GM19468 (cell line): ENCODE data around the gene CCDC144A.
"Not testable (repeated sequence)": the region's sequence is repeated elsewhere in the genome, so short reads cannot be mapped to it uniquely, and the experiment has no call there.

Experiments
- ATAC-seq: cut with Tn5 transposase; IDR thresholded peaks from one replicate; pipeline ENCODE4 v1.9.1; 2021; ENCODE audit warnings: mild to moderate bottlenecking, moderate library complexity, moderate number of reproducible peaks; ENCODE audit not compliant: unreplicated experiment; ENCODE audit errors: extremely low read depth

The CCDC144A gene

DNA sequence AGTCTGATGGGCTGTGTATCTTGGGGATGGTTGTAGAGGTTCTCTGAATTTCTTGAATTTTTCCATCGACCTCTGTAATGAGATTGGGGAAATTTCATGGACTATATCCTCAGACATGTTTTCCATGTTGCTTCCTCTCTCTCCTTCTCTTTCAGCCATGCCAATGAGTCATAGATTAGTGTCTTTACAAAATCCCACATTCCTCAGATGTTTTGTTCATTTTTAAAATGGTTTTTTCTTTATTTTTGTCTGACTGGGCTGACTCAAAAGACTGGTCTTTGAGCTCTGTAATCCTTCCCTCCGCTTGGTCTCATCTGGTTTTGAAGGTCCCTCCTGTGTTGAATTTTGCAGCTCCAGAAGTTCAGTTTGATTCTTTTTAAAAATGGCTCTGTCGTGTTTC, 60.5 kb downstream of the CCDC144A start:
- not testable (repeated sequence) for ATAC-seq

DNA sequence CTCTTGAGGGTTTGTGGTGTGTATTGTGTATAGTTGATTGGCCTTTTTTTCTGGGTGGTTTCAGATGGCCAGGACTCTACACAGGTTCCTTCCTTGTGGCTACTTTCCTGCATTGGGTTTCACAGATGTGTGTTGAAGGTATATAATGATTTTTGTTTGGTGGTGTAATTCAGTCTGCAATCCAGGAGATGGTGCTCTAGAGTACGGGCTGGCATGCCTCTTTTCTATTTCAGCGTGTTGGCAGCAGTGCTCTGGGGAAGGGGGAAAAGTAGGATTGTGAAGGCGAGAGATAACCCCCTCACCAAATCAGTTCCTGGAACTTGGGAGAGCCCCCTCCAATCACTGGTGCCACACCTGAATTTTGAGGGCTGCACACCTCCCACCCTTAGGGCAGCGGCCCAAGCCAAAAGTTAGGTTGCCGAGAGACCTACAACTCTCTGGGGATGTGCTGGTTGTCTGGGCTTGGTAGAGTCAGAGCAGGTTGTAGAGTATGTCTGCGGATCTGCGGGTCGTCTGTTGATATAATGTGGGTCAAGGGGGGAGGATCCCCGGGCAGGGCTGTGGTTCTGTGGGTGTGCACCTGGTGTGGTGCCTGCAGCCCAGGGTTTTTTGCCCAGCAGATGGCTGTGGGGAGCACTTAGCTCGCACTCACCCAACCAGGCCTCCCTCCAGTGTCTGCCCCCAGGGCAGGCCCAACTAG, 61.3 kb downstream of the CCDC144A start:
- ATAC-seq = not testable (repeated sequence)

DNA sequence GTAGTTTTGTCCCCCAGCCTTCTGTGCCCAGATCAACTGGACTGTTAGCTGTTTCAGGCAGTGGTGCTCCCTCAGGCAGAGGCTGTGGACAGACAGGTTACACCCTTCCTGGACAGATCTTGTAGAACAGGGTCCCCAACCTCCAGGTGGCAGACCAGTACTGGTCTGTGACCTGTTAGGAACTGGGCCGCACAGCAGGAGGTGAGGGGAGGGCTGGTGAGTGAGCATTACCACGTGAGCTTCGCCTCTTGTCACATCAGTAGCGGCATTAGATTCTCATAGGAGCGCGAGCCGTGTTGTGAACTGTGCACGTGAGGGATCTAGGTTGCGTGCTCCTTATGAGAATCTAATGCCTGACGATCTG, 61.9 kb downstream of the CCDC144A start:
- not testable (repeated sequence) for ATAC-seq

DNA sequence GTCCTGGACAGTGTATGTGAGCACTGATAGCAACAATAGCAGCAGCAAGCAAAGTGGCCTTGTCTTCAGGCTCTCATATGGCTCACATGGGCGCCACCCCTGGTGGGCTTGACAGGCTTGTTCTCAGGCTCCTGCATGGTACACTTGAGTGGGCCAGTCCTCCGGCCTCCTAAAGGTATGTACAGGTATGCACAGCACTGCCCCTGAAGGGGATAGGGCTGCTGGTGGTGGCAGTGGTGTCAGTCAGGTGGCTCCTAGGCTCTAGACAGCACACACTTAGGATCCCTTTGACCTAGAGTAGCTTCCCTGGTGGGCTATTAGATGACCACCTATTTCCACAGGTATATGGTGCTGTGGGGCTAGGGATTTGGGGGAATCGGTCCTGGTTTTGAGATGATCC, 67.5 kb downstream of the CCDC144A start:
- ATAC-seq = not testable (repeated sequence)

DNA sequence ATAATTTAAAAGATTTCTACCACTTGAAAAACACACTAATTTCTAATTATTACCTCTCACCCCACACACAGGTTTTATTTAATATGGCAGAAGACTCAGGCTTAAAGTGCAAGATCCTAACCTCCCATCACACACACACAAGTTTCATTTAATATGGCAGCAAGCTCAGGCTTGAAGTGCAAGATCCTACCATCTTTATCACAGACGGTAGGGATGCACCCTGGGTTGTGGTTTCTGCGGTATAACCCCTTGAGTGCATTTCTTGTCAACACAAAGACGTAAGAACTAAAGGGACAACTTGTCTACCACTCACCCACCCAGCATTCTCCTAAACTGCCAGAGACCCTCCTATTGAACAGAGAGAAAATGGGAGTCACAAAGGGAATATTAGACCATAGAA, 68.1 kb downstream of the CCDC144A start:
- not testable (repeated sequence) for ATAC-seq

DNA sequence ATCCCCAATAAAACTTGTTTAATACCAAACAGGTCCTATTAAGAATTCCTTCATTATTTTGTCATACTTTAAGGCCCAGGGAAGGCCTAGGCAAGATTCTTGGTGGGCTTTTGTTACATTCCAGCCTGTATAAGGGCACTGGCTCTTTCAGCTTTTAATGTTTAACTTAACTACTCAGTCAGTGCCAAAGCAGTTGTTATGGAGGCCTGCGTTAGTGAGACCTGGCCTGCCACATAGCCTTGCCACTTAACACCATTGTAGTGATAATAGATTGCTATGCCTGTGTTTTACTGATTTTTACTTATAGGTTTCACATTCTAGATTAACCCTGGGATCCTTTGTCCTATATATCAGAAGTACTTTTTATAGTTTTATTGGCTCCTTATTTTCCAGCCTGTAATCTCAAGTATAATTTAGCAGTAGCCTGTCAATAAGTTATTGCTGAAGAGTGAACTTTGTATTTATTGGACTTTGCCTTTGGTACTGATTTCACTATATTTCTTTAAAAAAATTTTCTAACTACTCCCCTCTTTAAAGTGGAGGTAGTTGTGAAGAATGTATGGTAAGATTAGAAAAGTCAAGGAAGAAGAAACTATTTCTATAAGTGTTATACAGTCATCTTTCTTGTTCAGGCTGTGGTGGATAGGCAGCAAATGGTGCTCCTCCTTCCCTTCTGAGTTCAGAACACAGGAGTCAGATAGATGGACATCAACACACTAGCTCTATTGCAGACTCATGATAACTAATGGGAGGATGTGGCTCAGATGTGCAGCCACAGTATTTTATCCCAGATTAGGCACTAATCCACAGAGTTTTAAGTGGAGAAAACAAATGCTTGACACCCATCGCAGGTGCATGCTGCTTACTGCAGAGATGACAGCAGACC, 78.5 kb downstream of the CCDC144A start:
- not testable (repeated sequence) for ATAC-seq

DNA sequence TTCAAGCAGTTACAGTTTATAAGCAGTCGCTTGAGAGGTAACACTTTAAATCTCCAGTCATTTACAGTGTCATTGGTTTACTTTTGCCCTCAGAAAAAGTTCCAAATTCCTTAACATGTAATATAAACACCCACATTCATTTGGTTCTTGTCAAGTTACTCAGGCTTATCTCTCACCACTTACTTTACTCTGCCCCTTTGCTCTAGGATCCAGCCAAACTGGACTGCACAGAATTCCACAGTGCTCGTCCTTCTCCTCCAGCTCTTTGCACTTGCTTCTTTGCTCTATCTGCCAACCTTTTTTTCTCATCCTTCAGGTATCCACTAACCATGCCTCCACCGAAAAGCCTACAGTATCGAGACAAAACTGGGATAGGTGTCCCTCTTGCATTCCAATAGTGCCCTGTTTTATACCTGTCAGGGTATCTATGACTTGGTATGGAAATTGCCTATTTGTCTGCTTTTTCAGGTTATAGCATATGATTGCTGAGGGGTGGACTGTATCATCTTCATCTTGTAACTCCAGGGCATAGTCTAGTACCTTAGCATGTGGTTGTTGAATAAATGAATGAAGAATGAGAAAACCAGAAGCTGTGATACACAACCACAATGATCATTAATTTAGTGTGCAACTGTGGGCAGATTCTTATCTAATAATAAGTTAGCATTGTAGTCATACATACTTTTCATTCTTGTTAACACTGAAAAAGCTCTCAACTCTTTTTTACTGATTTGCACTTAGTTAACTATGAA, 82.5 kb downstream of the CCDC144A start:
- ATAC-seq = not testable (repeated sequence)

DNA sequence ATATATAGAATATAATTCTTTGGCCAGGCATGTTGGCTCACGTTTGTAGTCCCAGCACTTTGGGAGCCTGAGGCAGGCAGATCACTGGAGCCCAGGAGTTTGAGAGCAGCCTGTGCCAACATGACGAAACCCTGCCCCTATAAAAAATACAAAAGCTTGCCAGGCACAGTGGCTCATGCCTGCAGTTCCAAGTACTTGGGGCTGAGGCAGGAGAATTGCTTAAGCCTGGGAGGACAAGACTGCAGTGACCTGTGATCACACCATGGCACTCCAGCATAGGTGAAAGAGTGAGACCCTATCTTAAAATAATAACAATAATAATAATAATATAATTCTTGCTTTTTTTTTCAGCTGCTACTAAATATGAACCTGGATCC, 83.1 kb downstream of the CCDC144A start:
- not testable (repeated sequence) for ATAC-seq

DNA sequence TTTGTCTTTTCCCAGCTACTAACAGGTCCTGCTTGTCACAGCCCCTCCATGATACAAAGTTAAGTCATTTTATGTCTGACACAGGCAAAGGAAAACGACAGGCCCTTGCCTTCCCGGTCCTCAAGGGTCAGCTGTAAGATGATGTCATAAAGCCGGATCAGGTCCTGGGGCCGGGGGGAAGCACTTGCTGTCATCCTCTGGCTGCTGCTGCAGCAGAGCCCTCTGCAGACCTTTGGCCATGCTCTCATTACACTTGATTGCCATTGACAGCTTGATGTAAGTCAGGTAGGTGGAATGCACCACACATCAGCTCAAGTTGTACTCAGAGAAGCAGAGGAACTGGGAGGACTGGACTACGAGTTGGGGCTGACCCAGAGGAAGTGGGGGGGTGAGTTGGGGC, 97.8 kb downstream of the CCDC144A start:
- ATAC-seq = not testable (repeated sequence)

DNA sequence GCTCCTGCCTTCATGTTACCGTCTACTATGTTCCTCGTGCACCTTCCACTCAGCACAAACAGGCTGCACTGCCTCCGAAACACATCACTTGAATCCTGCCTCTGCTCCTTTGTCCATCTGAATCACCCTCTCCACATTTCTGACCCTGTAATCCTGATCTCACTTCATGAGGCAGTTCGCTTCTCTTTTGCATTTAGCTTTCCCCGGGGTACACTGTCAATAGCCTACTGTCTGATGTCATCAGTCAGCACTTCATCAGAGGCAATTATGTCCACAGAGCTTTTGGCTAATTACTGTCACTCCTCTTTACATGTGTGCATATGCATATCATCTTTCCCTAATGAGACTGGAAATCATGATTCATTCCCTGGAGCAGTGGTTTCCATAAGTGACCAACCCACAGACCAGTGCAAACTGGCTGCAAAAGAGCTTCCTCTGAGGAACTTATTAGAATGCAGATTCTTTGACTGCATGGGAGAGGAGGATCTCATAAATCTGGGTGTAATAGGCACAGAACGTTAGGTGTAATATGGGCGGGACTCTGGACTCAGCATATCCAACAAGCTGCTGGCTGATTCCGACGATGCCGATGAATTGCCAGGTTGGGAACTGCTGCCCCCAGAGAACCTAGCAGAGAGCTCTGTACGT, 99.0 kb downstream of the CCDC144A start:
- ATAC-seq = not testable (repeated sequence)

DNA sequence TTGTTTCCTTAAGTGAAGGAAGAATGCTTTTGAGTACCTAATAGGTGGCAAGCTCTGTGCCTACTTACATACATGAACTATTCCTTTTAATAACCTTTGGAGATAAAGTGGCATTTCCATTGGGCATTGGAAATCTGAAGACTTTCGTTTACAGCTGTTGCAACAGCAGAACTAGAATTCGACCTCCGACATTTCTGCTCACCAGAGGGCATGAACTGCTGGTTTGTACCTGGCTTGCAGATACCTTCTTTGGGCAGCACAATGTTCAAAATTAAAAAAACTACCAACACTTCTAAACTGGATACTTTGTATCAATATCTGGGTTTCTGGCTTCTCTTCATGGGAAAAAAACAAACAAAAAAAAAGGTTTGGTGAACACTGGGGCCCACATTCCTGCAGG, 99.6 kb downstream of the CCDC144A start:
- not testable (repeated sequence) for ATAC-seq

DNA sequence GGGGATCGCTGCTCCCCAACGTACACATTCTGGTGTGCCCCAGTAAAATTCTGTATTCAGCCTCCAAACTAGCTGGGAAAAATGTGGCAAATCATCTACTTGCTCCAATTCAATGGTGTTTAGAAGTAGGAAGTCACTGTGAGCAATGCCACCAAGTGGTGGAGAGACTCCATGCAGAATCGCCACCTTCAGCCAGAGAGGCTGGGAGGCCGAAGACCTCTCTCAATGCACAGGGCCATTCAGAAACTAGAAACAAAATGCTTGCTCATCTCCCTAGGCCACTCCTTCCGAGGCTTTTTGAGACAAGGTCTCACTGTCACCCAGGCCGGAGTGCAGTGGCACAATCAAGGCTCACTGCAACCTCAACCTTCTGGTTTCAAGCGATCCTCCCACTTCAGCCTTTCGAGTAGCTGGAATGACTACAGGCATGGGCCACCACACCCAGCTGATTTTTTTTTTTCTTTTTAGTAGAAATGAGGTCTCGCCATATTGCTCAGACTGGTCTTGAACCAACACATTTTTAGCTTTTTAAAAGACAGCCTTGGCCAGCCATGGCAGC, 100.4 kb downstream of the CCDC144A start:
- ATAC-seq = not testable (repeated sequence)

DNA sequence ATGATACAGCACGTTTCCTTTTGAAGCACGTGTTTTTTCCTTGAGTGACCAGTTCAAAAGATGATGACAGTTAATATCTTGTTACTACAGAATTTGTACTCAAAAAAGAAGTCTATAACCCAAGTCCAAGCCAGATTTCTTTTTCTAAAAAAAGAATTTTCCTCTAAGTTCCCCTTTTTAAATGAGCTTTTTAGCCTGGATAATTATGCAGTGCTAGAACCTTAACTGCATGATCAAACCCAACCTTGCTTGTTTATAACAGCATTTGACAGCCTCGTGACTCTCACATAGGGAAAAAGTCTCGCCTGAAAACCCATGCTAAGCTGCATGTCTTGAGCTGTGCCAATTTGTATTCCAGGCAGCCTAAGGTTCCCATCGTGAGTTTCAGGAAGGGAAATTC, 104.2 kb downstream of the CCDC144A start:
- ATAC-seq = not testable (repeated sequence)

DNA sequence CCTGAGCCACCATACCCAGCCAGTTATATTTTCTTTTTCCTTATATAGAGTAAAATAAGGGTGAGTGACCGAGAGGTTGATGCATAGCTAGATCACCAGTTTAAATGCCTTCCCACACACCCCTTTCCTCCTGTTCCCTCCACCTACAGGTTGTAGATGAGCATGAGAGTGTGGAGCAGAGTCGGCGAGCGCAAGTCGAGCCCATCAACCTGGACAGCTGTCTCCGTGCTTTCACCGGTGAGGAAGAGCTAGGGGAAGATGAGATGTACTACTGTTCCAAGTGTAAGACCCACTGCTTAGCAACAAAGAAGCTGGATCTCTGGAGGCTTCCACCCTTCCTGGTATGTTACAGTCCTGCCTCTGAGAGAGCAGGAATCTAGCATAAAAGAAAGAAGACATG, 105.9 kb downstream of the CCDC144A start:
- ATAC-seq = not testable (repeated sequence)

DNA sequence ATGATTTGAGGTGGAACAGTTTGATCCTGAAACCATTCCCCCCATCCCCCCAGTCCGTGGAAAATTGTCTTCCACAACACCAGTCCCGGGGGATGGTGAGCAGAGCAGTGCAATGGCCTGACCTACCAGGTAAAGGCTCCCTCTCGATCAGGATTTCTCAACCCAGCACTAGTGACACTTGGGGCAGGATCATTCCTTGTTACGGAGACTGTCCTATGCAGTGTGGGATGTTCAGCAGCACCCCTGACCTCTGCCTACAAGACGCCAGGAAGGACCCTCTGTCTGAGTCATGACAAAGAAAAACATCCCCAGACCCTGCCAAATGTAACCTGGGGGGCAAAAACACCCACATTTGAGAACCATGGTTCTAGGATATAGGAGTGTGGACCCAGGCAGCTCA, 114.8 kb downstream of the CCDC144A start:
- ATAC-seq = not testable (repeated sequence)

DNA sequence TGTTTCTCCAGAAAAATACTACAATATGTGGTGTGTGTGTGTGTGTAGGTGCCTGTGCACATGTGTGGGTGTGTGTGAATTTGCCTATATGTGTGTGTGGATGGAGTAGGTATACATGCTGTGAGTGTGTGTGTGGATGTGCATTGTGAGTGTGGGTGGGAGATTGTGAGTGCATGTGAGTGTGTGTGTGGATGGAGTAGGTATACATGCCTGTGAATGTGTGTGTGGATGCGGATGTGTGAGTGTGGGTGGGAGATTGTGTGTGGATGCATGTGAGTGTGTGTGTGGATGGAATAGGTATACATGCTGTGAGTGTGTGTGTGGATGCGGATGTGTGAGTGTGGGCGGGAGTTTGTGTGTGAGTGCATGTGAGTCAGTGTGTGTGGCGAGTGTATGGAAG, 116.6 kb downstream of the CCDC144A start:
- ATAC-seq = not testable (repeated sequence)

DNA sequence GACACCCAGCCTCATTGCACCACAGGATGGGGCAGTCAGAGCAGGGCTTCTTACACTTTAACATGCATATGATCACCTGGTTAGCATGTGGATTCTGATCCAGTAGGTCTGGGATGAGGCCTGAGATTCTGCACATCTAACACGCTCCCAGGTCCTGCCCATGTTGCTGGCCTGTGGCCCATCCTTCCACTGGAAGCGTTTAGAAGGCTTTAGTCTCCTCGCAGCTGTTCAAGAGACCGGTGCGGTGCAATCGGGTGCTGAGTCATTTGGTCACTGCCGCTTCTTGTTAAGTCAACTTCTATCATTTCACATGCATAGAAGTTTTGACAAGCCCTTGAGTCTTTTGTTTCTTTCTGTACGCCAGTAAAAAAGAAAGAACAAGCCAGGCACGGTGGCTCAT, 117.6 kb downstream of the CCDC144A start:
- ATAC-seq = not testable (repeated sequence)

DNA sequence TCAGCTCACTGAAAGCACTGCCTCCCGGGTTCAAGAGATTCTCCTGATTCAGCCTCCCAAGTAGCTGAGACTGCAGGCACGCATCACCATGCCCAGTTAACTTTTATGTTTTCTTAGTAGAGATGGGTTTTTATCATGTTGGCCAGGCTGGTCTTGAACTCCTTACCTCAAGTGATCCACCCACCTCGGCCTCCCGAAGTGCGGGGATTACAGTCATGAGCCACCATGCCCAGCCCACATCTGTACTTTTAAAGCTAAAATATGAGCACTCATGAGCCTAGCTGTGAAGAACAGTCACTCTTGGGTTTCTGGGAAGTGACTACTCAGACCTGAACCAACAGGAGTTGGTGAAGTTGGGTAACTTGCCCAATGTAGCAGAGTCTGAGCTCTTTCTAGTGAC, 120.2 kb downstream of the CCDC144A start:
- ATAC-seq = not testable (repeated sequence)

DNA sequence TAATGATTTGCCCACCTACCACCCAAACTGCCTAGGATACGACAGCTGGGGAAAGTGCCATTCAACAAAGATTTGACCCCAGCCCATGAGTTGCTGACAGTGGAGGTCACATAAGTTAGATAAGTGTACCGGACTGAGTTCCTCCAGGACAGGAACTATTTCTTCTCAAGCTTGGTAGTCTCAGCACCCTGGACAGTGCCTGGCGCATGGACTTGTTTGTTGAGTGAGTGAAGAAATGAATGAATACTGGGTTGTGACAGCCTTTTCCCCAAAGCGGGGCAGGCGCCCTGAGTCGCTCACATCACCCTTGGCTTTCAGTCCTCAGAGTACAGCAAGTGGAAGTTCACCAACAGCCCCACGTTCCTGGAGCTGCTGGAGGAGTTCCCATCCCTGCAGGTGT, 122.1 kb downstream of the CCDC144A start:
- ATAC-seq = not testable (repeated sequence)

DNA sequence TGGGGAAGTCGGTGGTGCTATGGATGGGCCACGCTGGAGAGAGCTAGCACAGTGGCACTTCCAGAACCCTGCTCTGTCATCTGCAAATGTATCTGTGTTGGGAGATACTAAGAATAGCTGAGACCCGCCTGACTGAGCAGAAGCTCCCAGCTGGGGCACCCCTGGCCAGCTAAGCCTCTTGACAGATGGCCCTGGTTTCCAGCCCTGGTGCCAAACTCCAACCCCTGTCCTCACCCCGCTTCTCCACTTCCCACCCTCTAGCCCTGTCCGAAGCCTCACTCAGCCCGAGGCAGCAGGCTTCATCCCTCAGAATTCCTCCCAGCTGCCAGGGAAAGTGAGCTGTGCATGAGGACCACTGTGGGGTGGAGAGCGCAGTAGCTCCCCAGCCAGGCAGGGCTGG, 124.4 kb downstream of the CCDC144A start:
- ATAC-seq = no peak
